Mesothelial cell of epicardium (in vitro differentiated cells): Measurements from ENCODE around the gene SLIT3. TPM values are rescaled to one million over a fixed set of nuclear protein-coding genes. Genes with fewer than 3 reads are reported as not detected.

Source experiments
- DNase-seq, 2 experiments: peaks; one replicate each; pipeline ENCODE4 v3.0.0; 2021; ENCODE audit warnings: low spot score in 2 of 2; ENCODE audit not compliant: unreplicated experiment in 2 of 2
- H3K27ac Mint-ChIP-seq: 2 replicates; pipeline ENCODE4 v1.8.0; 2021; ENCODE audit warnings: mixed read lengths
- H3K27me3 Mint-ChIP-seq: 2 replicates; pipeline ENCODE4 v1.8.0; 2021; ENCODE audit warnings: low read depth, mixed read lengths
- H3K36me3 Mint-ChIP-seq: 2 replicates; pipeline ENCODE4 v1.8.0; 2021; ENCODE audit warnings: mixed read lengths
- H3K4me1 Mint-ChIP-seq: 2 replicates; pipeline ENCODE4 v1.8.0; 2021; ENCODE audit warnings: mixed read lengths
- H3K4me3 Mint-ChIP-seq: 2 replicates; pipeline ENCODE4 v1.8.0; 2021; ENCODE audit warnings: mild to moderate bottlenecking, moderate library complexity, mixed read lengths
- H3K9me3 Mint-ChIP-seq: 2 replicates; pipeline ENCODE4 v1.8.0; 2021; ENCODE audit warnings: mixed read lengths
- total RNA-seq: library from RNA; stranded (reverse); gene quantifications from 3 replicates; pipeline ENCODE4 v1.2.1, GENCODE V29; 2021
- TF ChIP-seq, protein P1 (sequence below): fragments of 200-600 bp; sonication (generic); IDR thresholded peaks from one replicate; pipeline ENCODE4 v1.5.0; 2021; ENCODE audit warnings: antibody characterized with exemption; ENCODE audit not compliant: unreplicated experiment

SLIT3 gene
- total RNA-seq, 1 donor from 2014 or later, result 65.1 TPM

DNA sequence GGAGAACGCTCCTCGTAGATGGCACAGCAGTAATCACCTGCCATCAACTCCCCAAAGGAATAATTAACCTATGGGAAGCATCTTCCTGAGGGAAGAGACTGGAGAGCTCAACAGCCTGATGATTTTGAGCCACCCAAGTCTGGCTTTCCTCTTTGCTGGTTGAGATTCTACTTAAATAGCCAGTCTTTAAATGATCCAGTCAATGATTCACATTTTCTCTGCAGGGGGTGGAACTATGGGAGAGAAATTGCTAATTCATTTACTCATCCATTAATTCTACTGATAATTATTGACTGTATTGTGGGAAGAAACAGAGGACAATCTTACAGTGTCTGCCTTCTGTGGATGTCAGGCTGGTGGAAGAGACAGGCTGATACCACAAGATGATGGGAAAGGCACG lies 366.8 kb downstream of the SLIT3 start:
- Mint-ChIP-seq H3K9me3 (no peaks in the 10 kb centered on the region), H3K4me1 (peaks cover 9% of the 10 kb centered on the region), H3K27ac (no peak overlapping the region), H3K27me3 (peaks cover 35% of the 10 kb centered on the region), H3K36me3 (no peaks in the 10 kb centered on the region), H3K4me3 (no peak overlapping the region)
- DNase-seq, result no peak
- TF ChIP-seq, protein P1, sequence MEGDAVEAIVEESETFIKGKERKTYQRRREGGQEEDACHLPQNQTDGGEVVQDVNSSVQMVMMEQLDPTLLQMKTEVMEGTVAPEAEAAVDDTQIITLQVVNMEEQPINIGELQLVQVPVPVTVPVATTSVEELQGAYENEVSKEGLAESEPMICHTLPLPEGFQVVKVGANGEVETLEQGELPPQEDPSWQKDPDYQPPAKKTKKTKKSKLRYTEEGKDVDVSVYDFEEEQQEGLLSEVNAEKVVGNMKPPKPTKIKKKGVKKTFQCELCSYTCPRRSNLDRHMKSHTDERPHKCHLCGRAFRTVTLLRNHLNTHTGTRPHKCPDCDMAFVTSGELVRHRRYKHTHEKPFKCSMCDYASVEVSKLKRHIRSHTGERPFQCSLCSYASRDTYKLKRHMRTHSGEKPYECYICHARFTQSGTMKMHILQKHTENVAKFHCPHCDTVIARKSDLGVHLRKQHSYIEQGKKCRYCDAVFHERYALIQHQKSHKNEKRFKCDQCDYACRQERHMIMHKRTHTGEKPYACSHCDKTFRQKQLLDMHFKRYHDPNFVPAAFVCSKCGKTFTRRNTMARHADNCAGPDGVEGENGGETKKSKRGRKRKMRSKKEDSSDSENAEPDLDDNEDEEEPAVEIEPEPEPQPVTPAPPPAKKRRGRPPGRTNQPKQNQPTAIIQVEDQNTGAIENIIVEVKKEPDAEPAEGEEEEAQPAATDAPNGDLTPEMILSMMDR, result no peak

DNA sequence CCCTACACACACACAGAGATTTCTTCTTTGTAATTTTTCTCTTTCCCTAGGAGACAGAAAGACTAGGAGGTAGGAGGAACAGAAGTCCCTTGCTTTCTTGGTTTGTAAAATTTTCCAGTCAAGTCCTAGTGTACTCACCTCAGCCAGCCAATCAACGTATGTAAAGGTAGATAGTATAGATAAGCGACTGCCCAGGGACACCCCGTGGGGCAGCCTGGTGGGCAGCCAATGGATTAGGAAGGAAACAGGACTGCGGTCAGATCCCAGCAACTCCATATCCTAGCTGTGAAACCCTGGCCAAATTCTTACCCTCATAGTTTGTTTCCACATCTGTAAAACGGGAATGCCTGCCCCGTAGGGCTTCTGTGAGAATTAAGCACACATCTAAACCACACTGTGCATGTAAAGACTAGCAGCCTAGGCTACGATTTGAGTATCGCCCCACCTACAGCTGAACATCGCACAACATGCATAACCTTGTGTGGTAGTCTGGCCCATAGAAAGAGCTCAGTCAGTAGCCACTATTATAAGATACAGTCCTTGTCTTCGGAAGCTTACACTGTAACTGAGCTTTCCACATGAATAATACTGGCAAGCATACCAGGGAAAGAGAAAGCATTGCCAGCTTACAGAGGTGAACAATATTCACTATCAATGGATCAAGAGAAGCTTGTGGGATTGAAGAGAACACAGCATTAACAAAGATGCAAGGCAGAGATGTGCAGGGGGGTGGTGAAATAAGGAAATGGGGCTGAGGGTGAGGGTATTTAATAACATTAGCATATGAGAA lies 368.3 kb downstream of the SLIT3 start:
- H3K4me3 Mint-ChIP-seq, result no peak overlapping the region
- H3K27ac Mint-ChIP-seq, result no peak overlapping the region
- TF ChIP-seq, protein P1, result no peak
- H3K36me3 Mint-ChIP-seq, result no peaks in the 10 kb centered on the region
- peaks cover 38% of the 10 kb centered on the region for H3K27me3 Mint-ChIP-seq
- no peaks in the 10 kb centered on the region for H3K9me3 Mint-ChIP-seq
- no peak for DNase-seq
- peaks cover 4% of the 10 kb centered on the region for H3K4me1 Mint-ChIP-seq

DNA sequence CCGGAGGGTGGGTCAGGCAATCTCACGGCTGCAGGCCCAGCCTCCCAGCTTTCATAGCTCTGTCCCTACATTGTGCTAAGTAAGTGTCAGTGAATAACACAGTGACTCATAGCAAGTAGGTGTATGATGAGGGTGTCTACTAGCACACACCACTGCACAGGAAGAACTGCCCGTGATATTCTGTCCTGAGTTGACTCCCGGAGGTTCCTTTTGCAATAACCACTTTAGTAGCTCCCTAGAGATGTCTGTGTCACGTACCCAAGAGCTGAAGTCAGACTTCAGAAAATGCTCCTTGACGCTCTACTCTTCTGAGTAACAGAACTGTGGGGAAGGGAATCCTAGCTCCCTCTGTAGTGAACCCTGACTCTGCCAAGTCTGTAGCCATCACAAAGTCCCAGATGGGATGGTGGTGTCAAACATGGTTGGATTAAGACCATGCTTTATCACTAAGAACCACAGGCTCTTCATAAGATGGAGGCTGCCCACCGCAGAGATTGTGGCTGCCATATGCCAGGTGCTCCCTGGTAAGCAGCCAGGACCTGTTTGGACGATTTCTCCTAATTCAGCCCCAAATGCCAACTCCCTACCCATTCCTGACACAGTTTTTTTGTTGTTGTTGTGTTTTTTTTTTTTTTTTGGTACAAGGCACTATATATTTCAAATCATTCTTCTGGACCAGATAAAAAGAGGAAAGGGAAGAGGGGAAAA lies 369.1 kb downstream of the SLIT3 start:
- no peak for DNase-seq
- no peak overlapping the region for H3K27ac Mint-ChIP-seq
- TF ChIP-seq, protein P1, result no peak
- H3K4me3 Mint-ChIP-seq, result no peak overlapping the region
- H3K9me3 Mint-ChIP-seq, result no peaks in the 10 kb centered on the region
- H3K27me3 Mint-ChIP-seq, result peaks cover 43% of the 10 kb centered on the region
- H3K4me1 Mint-ChIP-seq, result peaks cover 4% of the 10 kb centered on the region
- H3K36me3 Mint-ChIP-seq, result no peaks in the 10 kb centered on the region

DNA sequence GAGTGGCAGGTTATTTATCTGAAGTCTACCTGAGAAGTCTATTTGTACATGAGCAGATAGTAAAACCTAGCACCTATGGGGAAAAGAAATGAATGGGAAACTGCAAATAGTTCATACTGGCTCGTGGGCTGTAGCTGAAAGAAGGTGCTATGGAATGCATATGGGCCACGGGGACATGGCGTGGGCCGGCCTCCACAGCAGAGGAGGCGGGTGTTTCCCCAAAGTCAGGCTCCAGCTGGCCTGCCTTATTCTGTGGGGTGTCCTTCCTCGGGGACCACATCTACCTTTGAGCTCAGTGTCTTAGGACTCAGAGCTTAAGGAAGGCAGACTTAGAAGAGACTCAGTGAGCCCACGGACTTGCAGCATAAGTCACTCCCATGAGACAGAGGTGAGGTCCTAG lies 371.3 kb downstream of the SLIT3 start:
- TF ChIP-seq, protein P1, result no peak
- no peaks in the 10 kb centered on the region for H3K4me1 Mint-ChIP-seq
- no peaks in the 10 kb centered on the region for H3K36me3 Mint-ChIP-seq
- no peak for DNase-seq
- no peaks in the 10 kb centered on the region for H3K9me3 Mint-ChIP-seq
- no peak overlapping the region for H3K4me3 Mint-ChIP-seq
- H3K27ac Mint-ChIP-seq, result no peak overlapping the region
- H3K27me3 Mint-ChIP-seq, result peaks cover 62% of the 10 kb centered on the region

DNA sequence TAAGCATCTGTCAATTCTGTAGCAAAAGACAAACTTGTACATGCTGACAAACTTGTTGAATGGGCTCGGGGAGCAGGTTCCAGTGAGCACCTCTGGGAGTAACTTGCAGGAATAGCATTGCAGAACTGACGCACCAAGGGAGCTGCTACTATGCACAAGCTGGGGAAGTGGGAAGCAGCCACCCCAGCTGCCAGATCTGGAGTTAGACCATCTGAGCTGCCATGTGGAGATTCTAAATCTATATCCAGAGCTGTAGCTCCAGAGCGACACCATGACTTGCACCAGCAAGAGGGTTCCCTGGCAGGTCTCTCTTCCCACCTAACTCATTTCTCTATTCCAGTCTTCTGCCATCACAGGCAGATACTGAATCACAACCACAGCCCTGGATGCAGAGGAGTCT lies 375.8 kb downstream of the SLIT3 start:
- Mint-ChIP-seq H3K36me3 (no peaks in the 10 kb centered on the region), H3K9me3 (no peaks in the 10 kb centered on the region), H3K27ac (no peak overlapping the region), H3K4me3 (no peak overlapping the region), H3K4me1 (peaks cover 11% of the 10 kb centered on the region), H3K27me3 (peaks cover 65% of the 10 kb centered on the region)
- TF ChIP-seq, protein P1, result no peak
- no peak for DNase-seq
